Measurements from ENCODE around the gene C11orf24.
A peak's percentile ranks its signal among the peaks of the same experiment; 100 is the strongest.

C11orf24 gene

DNA sequence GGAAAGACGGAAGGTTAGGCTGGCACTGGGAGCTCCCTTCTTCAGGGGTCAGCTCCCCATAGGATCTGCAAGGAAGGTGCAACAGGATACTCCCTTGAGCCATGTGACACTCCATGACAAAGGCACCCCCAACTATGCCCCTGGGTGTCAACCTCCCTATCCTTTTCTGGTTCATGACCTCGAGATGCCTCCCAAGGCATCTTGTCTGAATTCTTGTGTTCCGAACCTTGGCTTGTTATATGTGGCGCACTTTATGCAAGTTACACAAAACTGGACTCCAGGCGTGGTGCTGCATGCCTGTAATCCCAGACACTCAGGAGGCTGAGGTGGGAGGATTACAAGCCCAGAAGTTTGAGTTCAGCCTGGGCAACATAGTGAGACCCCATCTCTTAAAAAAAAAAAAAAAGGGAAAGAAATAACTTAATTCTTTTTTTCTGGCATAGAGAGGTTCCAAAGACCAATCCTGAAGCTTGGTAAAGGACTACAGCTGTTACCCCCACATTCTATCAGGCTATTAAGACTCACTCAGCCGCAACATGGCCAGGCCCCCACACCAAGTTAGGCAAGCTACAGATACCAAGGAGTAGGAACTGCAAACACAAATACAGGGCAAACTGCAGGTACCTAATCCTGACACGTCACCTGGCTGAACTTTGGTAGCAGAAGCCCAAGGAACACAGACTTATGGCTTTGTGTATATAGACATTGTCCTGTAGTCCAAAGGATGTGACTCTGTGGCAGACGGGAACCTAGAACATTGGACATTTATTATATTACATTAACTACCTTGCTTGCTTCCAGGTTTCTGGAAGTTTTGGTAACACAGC lies 1.4 kb downstream of the C11orf24 start:
- no peak for ATAC-seq
- no peak for DNase-seq

- no peak for DNase-seq
Measured at GRCh38 chr11:68269414-68270081, 2.2 kb downstream of the C11orf24 start.

DNA sequence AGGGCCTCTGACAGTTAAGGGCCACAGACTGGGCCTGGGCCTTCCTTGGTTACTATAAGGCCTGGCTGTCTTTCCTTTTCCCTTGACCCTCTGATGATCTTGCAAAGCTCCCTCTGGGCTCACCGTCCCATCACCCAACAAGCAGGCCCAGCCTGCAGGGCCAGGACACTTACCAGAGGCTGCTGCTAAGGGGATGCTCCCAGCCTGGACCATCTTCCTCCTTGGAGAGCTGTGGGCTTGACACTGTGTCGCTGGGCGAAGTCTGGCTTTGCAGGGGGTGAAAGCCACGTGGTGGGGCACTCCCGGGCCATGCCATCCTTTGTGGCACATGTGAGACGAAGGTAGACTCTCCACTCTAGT lies 3.9 kb downstream of the C11orf24 start:
- DNase-seq, result no peak
- ATAC-seq, result no peak

More at GRCh38 chr11:68269414-68270081, 2.2 kb downstream of the C11orf24 start:
- no peak for ATAC-seq

DNA sequence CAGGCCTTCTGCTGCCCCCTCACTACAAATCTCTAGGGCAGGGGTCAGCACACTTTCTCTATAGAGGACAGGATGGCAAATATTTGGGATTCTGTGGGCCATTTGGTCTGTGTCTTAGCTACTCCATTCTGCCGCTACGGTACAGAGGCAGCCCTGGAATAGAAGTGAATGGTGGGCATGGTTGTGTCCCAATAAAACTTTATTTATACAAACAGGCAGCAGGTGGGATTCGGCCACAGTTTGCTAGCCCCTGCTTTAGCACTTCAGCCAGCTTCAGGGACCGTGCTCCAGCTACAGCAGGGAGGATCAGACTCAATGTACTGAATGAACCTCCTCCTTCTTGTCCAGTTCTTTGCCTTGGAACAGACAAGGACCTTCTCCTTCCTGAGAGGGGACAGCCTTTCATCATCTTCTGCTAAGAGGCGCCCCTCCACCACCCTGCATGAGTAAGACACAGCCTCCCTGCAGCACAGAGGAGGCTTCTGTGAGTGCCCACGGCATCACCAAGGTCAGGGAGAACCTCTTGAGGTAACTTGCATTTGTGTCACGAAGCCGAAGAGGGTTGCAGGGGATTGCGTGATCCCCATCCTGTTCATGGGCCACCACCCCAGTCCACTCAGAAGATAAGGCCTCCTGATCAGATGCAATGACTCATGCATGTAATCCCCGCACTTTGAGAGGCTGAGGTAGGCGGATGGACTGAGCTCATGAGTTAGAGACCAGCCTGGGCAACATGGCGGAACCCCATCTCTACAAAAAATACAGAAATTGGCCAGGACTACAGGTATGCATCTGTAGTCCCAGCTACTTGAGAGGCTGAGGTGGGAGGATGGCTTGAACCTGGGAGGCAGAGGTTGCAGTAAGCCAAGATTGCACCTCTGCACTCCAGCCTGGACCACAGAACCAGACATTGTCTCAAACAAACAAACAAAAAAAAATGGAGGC lies 4.6 kb downstream of the C11orf24 start:
- DNase-seq (no peak), ATAC-seq (no peak)

GRCh38 chr11:68266121-68266891 lies 5.5 kb downstream of the C11orf24 start:
- ATAC-seq (no peak), DNase-seq (no peak)

DNA sequence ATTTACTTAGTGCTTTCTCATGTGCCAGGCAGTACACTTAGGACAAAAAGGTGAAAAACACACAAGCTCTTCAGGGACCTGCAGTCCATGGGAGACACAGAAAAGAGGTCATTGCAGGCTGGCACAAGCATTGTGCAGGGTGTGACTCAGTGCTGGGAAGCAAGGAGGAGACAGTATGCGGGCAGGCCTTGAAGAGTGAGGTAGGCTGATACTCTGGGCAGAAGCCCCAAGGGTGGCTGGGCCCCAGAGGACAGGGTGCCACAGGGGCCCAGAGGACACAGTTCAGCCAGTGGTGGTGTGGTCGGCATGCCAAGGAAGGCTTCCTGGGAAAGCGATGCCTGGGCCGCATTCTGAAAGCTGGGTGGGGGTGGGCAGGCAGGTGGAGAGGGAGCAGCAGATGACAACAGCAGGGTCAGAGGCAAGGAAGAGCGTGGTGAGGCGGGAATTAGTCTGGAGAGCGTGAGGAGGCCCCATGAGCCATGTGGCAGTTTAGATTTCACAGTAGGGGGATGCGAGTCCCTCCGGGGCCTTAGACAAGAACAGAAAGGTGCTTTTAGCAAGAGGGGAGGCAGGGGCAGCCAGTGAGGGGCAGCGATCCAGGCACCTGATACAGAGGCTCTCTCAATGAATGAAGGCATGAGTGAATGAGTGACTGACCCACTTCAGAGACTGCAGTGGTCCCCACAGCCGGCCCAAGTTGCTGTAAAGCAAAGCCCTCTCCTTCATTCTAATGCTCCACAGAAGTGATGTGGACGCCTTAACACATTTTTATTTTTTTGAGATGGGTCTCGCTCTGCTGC lies 6.8 kb downstream of the C11orf24 start:
- ATAC-seq (no peak), DNase-seq (no peak)

DNA sequence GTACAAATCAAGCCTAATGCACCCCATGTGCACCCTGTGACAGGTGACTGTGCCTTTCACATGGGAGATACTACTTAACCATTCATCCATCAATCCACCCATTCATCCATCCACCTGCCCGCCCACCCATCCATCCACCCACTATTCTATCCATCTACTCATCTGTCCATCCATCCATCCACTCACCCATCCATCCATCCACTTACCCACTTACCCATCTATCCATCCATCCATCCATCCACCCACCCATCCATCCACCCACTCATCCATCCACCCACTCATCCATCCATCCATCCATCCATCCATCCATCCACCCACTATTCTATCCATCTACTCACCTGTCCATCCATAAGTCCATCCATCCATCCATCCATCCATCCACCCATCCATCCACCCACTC lies 7.5 kb downstream of the C11orf24 start:
- DNase-seq, result no peak
- no peak for ATAC-seq

DNA sequence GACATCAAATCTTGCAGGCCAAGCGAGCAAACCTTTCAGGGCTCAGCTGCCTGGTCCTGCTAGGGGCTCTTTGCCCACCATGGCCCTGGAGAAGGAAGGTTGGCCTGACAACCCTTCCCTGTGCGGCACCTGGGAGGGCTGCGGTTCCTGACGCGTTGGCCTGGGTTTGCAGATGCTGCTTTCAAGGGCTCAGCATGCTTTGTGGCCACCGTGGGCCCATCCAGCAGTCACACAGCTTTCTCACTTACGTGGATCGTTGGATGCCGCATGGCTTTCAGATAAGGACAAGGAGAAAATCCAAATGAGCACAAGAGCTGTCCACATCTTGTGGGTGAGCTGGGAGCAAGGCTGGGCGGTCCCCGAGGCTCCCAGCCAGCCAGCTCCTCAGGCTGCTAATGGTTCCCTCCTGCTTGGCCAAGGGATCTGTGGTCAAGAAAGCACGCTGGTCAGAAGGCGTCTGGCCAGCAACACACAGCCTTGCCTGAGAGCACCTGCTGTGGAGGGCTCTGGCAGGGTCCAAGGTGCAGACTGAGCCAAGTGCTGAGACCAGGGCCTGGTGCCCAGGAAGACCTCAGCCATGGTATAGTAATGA lies 8.2 kb downstream of the C11orf24 start:
- no peak for ATAC-seq
- no peak for DNase-seq

- ATAC-seq (no peak), DNase-seq (no peak)
Measured at GRCh38 chr11:68262544-68262827, 9.3 kb downstream of the C11orf24 start.

- no peak for ATAC-seq
- DNase-seq, result no peak
Measured at GRCh38 chr11:68261749-68262543, 9.8 kb downstream of the C11orf24 start.

DNA sequence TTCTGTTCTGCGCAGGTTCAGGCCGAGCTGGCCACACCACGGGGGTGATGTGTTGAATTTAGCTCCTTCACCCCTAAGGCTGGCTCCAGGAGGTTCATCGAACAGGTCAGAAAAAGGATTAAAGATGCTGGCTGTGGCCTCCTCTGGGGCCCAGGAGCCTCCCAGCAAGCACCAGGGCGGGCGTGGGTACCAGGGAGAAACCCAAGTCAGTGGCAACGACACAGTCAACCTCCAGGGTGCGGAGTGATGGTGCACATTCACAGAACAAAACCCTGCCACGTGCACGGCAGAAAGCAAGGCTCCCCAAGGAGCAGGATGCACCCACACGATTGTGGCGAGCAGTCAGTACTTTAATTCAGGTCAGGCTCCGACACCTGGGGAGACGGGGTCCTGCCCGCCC lies 10.8 kb downstream of the C11orf24 start:
- no peak for DNase-seq
- ATAC-seq, result no peak

GRCh38 chr11:68260484-68260883 lies 11.3 kb downstream of the C11orf24 start:
- ATAC-seq (no peak), DNase-seq (no peak)

GRCh38 chr11:68259122-68259959 lies 12.4 kb downstream of the C11orf24 start:
- ATAC-seq, result no peak
- DNase-seq, result no peak

- ATAC-seq, result no peak
- DNase-seq, result no peak
Measured at GRCh38 chr11:68258363-68258765, 13.4 kb downstream of the C11orf24 start.

GRCh38 chr11:68257477-68258362 lies 14.1 kb downstream of the C11orf24 start:
- ATAC-seq, result peak; percentile 82

DNA sequence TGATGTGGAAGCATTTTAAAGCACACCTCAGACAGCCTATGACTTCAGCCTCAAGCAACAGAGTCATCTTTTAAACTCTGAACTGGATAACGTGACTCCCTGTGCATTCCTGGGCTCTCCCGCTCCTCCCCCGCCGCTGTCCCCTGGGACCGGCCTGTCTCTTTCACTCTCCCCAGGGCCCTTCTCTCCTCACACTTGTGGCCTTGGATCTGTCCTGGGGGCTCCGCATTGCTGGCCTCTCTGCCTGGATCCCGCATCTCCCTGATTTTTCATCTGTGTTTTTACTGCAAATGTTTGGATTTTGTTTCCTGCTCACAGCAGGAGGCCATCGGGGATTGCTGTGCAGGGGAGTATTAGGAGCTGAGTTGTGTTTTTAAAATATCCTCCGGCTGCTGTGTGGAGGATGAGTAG lies 15.4 kb downstream of the C11orf24 start:
- DNase-seq (no peak), ATAC-seq (no peak)

More at GRCh38 chr11:68257477-68258362, 14.1 kb downstream of the C11orf24 start:
- peak; percentile 97 for DNase-seq

GRCh38 chr11:68255526-68255925 lies 16.2 kb downstream of the C11orf24 start:
- no peak for ATAC-seq
- no peak for DNase-seq

GRCh38 chr11:68254421-68254820 lies 17.4 kb downstream of the C11orf24 start:
- ATAC-seq (no peak), DNase-seq (no peak)
